SKM-1 treated with dmso at 0.1 percent for 144 hours (cell line): ENCODE data around the gene RNF44.

Experiments
- DNase-seq: peaks from one replicate; lab custom pipeline; 2025; ENCODE audit not compliant: unreplicated experiment; lab: John Stamatoyannopoulos, UW

Gene RNF44

GRCh38 chr5:176535664-176536131 is 1.5 kb downstream of the RNF44 start:
- no peak for DNase-seq

- DNase-seq = peak; percentile 57
These were observed 2.0 kb downstream of the RNF44 start for GRCh38 chr5:176535101-176535663.

- no peak for DNase-seq
These were observed 2.6 kb downstream of the RNF44 start for GRCh38 chr5:176534640-176535039.

- DNase-seq = peak; percentile 46
These were observed 3.1 kb downstream of the RNF44 start for GRCh38 chr5:176533894-176534611.

GRCh38 chr5:176533390-176533789 is 3.8 kb downstream of the RNF44 start:
- peak; percentile 91 for DNase-seq

- DNase-seq = no peak
These were observed 4.4 kb downstream of the RNF44 start for GRCh38 chr5:176532795-176533194.

GRCh38 chr5:176531902-176532493 is 5.2 kb downstream of the RNF44 start:
- no peak for DNase-seq

- no peak for DNase-seq
These were observed 6.0 kb downstream of the RNF44 start for GRCh38 chr5:176530983-176531901.

GRCh38 chr5:176530393-176530982 is 6.7 kb downstream of the RNF44 start:
- no peak for DNase-seq

- no peak for DNase-seq
These were observed 7.5 kb downstream of the RNF44 start for GRCh38 chr5:176529741-176530141.

GRCh38 chr5:176529116-176529740 is 8.0 kb downstream of the RNF44 start:
- no peak for DNase-seq

GRCh38 chr5:176528761-176529115 is 8.5 kb downstream of the RNF44 start:
- no peak for DNase-seq

- DNase-seq = no peak
These were observed 8.9 kb downstream of the RNF44 start for GRCh38 chr5:176528301-176528700.

GRCh38 chr5:176527246-176528222 is 9.7 kb downstream of the RNF44 start:
- no peak for DNase-seq

GRCh38 chr5:176526462-176526861 is 10.7 kb downstream of the RNF44 start:
- no peak for DNase-seq

- DNase-seq = no peak
These were observed 11.5 kb downstream of the RNF44 start for GRCh38 chr5:176525677-176526076.

- DNase-seq = no peak
These were observed 12.2 kb downstream of the RNF44 start for GRCh38 chr5:176524987-176525386.

- no peak for DNase-seq
These were observed 13.1 kb downstream of the RNF44 start for GRCh38 chr5:176524138-176524537.

GRCh38 chr5:176521699-176522263 is 15.4 kb downstream of the RNF44 start:
- no peak for DNase-seq
